IPS-NIHi11 (cell line): ENCODE measurements around the gene FNDC8.
"Not testable (repeated sequence)": the region's sequence is repeated elsewhere in the genome, so short reads cannot be mapped to it uniquely, and the experiment has no call there.

Source experiments
- DNase-seq: peaks from one replicate; pipeline ENCODE4 v3.0.0; 2012; ENCODE audit warnings: mixed read lengths, low spot score

The FNDC8 gene

DNA sequence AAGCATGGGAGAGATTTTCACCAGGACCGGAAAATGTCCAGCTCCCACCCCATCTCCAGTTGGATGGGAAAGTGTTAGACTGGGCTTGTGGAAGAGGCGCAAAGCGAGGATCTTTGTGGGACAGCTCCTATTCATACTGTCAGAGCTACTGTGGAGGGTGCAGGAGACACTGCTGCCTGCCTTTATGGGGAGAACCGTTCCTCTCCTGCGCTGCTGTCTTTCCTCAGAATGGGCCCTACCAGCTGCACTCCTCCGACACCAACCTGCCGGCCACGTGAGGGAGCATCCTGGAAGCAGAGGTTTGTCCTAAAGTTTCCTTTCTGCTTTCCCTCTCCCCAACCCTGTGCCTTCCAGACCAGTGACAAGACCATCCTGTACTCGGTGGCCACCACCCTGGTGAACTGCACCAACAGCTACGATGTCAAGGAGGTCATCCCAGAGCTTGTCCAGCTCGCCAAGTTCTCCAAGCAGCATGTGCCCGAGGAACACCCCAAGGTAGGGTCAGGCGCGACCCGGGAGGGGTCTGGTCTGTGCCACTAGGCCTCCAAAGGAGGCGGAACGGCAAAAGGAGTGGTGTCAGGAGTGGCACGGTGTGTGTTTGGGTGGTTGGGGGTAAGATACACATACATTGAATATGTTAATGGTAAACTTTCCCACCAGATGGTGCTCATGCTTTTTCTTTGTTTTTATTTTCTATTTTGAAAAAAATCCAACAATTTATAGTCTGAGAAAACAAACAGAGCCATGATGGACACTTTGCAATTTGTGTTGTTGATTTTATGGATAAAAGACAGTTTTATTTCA is 49.8 kb downstream of the FNDC8 start:
- DNase-seq: no peak

DNA sequence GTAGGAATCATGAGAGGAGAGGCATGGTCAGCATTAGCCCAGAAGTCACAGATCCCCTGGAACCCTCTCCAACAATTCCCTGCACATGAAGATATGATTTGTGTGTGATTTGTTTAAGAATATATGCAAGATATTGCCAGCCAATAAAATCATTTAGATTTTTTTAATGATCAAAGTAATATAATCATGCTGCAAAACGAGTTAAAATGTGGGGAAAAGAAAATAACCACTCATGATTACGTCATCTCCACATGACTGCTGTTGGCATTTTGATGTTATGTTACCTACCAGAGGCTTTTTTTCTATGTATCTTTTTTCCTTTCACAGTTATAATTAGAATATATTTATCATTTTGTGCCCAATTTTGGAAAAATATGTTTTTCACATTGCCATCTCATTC is 50.4 kb downstream of the FNDC8 start:
- DNase-seq: no peak

DNA sequence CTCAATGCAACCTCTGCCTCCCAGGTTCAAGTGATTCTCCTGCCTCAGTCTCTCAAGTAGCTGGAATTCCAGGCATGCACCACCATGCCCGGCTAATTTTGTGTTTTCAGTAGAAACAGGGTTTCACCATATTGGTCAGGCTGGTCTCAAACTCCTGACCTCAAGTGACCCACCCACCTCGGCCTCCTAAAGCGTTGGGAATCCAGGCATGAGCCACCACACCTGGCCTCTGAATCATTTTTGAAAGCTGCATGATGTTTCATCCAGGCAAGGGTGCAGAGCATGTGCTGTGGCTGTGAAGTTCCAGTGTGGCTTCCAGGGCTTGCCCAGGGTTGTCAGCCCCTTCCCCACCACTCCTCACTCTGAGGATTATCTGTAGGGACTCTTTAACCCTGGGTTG is 50.9 kb downstream of the FNDC8 start:
- DNase-seq: not testable (repeated sequence)

DNA sequence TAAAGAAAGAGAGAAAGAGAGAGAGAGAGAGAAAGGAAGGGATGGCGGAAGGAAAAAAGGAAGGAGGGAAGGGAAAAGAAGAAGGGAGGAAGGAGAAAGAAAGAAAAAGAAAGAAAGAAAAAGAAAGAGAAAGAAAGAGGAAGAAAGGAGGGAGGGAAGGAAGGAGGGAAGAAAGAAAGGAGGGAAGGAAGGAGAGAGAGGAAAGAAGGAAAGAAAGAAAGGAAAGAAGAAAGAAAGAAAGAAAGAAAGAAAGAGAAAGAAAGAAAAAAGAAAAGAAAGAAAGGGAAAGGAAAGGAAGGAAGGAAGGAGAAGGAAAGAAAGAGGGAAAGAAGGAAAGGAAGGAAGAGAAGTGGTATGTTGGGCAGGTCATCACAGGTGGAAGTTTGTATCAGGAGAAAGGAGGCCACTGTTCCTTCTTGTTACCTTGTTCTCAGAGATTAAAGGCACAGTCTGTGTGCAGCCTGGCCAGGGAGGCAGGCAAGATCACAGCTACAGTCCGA is 53.5 kb downstream of the FNDC8 start:
- no peak for DNase-seq

DNA sequence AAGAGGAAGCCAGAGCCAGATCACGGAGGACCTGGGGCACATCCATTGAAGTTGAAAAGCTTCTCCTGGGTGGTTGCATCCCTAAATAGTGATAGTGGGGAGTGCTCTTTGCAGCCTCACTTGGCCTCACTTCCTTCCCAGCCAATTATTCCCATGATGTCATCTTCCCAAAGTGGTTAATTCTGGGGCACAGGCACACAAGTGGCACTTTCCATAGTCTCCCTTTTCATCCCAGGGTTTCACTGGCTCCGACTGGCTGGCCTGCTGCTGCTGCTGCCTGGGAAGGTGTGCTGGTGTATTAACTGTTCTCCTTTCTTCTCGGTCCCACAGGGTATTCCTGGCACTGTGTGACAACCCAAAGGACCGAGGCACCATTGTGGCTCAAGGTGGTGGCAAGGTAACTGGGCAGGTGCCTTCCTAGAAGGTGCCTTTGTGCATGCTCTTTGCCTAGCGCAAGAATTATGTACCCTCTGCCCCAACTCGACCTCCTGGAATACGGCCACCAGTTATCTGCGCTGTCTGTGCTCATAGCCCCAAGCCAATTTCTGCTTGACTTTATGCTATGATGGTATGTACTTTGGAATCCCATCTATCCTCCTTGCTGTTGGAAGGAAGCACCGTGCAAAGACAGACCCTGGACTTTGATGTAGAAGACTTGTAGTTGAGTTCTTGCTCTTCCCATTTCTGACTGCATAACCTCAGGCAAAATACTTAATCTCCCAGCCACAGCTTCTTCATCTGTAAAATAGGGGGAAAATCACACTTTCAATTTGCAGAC is 54.4 kb downstream of the FNDC8 start:
- DNase-seq: no peak

DNA sequence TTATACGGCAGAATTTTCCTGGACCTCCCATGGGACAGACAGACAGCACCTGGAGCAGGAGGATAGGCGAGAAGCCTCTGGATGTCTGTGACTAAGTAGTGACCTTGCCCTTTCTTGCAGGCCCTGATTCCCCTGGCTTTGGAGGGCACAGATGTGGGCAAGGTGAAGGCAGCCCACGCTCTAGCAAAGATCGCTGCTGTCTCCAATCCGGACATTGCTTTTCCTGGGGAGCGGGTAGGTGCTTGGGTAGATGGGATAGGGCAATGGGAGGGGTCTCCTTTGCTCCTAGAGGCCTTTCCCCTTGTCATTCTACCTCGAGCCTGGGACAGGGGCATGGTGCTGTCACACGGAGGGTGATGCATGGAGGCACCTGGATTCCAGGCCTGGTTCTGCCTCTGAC is 55.5 kb downstream of the FNDC8 start:
- DNase-seq: no peak

DNA sequence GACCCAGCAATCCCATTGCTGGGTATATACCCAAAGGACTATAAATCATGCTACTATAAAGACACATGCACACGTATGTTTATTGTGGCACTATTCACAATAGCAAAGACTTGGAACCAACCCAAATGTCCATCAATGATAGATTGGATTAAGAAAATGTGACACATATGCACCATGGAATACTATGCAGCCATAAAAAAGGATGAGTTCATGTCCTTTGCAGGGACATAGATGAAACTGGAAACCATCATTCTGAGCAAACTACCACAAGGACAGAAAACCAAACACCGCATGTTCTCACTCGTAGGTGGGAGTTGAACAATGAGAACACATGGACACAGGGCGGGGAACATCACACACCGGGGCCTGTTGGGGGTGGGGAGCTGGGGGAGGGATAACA is 58.0 kb downstream of the FNDC8 start:
- DNase-seq: not testable (repeated sequence)
